ENCODE measurements around the gene IARS2.
"Not testable (repeated sequence)": the region's sequence is repeated elsewhere in the genome, so short reads cannot be mapped to it uniquely, and the experiment has no call there.

IARS2 gene

DNA sequence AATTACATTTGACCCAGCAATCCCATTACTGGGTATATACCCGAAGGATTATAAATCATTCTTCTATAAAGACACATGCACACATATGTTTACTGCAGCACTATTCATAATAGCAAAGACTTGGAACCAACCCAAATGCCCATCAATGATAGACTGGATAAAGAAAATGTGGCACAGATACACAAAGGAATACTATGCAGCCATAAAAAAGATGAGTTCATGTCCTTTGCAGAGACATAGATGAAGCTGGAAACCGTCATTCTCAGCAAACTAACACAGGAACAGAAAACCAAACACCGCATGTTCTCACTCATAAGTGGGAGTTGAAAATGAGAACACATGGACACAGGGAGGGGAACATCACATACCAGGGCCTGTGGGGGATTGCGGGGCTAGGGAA lies 76.0 kb downstream of the IARS2 start:
- H3K9me3 Mint-ChIP-seq; H3K27me3 Mint-ChIP-seq (ENCODE audit: low read depth); H3K27ac Mint-ChIP-seq; H3K4me1 Mint-ChIP-seq (ENCODE audit: low read depth); H3K4me3 Mint-ChIP-seq: not testable (repeated sequence)
- H3K36me3 Mint-ChIP-seq (ENCODE audit: low read depth) = peaks cover 39% of the 10 kb centered on the region

- H3K27me3 Mint-ChIP-seq (ENCODE audit: low read depth) = no peaks in the 10 kb centered on the region
- peaks cover 3% of the 10 kb centered on the region for H3K9me3 Mint-ChIP-seq
- peaks cover 7% of the 10 kb centered on the region for H3K4me1 Mint-ChIP-seq (ENCODE audit: low read depth)
- H3K36me3 Mint-ChIP-seq (ENCODE audit: low read depth) = peaks cover 42% of the 10 kb centered on the region
- H3K27ac Mint-ChIP-seq = no peak overlapping the region
- H3K4me3 Mint-ChIP-seq = no peak overlapping the region
Observed at GRCh38 chr1:220170836-220171526, 77.0 kb downstream of the IARS2 start.

DNA sequence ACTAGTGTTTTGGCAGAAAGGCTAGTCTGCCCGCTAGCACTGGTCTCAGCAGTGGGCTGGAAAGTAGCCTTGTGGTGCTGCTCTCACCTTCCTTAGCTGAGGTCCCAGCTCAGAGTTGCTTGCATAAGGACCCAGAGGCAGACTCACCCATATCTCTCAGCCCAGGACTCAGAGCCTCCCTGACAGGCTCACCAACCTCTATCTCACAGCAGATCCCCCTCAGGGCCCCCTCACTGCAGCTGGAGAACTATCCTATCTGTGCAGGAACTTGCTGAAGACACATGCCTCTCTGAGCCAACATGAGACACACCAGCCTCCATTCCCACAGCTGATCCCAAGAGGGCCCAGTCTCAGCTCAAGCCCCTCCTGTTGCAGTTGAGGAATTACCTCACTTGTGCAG lies 82.6 kb downstream of the IARS2 start:
- H3K27ac Mint-ChIP-seq = no peak overlapping the region
- H3K4me1 Mint-ChIP-seq (ENCODE audit: low read depth) = peaks cover 7% of the 10 kb centered on the region
- no peaks in the 10 kb centered on the region for H3K9me3 Mint-ChIP-seq
- no peak overlapping the region for H3K4me3 Mint-ChIP-seq
- H3K36me3 Mint-ChIP-seq (ENCODE audit: low read depth) = peaks cover 47% of the 10 kb centered on the region
- H3K27me3 Mint-ChIP-seq (ENCODE audit: low read depth) = no peaks in the 10 kb centered on the region

DNA sequence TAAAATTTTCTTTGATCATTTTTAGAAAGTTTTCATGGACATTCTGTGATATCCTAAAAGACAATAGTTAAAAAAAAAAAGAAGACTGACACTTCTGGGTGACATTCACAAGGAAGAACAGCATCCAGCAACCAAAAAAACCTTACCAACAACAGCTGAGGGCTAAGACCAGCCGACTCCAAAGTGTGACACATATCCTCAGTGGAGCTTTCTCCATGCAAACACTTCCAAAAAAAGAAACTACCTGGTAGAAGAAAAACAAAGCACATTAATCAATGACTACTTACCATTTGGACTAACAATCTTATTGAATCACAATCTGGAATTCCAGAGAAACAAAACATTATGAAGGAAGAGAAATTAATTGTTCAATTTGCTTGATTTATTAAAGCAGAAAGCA lies 88.2 kb downstream of the IARS2 start:
- H3K4me3 Mint-ChIP-seq = no peak overlapping the region
- no peak overlapping the region for H3K27ac Mint-ChIP-seq
- H3K4me1 Mint-ChIP-seq (ENCODE audit: low read depth) = no peaks in the 10 kb centered on the region
- peaks cover 28% of the 10 kb centered on the region for H3K36me3 Mint-ChIP-seq (ENCODE audit: low read depth)
- no peaks in the 10 kb centered on the region for H3K27me3 Mint-ChIP-seq (ENCODE audit: low read depth)
- H3K9me3 Mint-ChIP-seq = no peaks in the 10 kb centered on the region

DNA sequence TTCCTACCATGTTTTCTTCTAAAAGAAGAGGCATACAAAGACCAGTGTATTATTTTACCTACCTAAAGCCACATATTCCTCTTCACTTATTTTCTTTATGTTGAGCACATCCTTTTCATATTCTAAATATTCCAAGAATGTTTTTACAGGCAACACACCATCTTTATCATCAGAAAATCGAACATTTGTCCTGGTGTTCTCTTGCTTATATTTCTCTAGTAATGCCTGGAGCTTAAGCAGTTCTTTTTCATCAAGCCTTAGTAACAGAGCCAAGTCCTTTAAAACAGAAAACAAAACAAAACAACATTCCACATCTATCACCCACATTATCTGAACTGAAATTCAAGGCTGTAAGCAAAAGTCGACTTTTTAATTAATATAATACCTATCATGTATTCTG lies 88.7 kb downstream of the IARS2 start:
- Mint-ChIP-seq H3K36me3 (ENCODE audit: low read depth) (peaks cover 25% of the 10 kb centered on the region), H3K4me1 (ENCODE audit: low read depth) (no peaks in the 10 kb centered on the region), H3K4me3 (no peak overlapping the region), H3K27me3 (ENCODE audit: low read depth) (no peaks in the 10 kb centered on the region), H3K27ac (no peak overlapping the region), H3K9me3 (no peaks in the 10 kb centered on the region)

GRCh38 chr1:220184506-220184905 lies 90.6 kb downstream of the IARS2 start:
- Mint-ChIP-seq H3K27ac (no peak overlapping the region), H3K4me3 (no peak overlapping the region), H3K9me3 (no peaks in the 10 kb centered on the region), H3K36me3 (ENCODE audit: low read depth) (peaks cover 29% of the 10 kb centered on the region), H3K27me3 (ENCODE audit: low read depth) (no peaks in the 10 kb centered on the region), H3K4me1 (ENCODE audit: low read depth) (no peaks in the 10 kb centered on the region)

- Mint-ChIP-seq H3K27me3 (ENCODE audit: low read depth) (no peaks in the 10 kb centered on the region), H3K4me3 (no peak overlapping the region), H3K9me3 (no peaks in the 10 kb centered on the region), H3K36me3 (ENCODE audit: low read depth) (peaks cover 22% of the 10 kb centered on the region), H3K4me1 (ENCODE audit: low read depth) (no peaks in the 10 kb centered on the region), H3K27ac (no peak overlapping the region)
Observed at GRCh38 chr1:220186752-220187151, 92.8 kb downstream of the IARS2 start.

DNA sequence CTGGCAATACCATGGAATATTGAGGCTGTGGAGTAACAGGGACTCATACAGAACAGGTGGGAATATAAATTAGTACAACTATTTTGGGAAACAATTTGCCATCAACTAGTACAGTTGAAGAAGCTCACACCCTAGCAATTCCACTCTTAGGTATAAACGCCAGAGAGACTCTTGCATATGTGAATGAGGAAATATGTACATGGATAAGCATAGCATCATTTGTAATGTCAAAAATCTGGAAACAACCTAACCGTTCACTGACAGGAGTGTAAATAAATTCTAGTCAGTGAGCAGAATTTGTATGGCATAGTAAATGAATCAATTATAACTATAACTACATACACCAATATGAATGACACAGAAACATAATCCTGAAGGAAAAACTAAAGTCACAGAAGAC lies 94.6 kb downstream of the IARS2 start:
- Mint-ChIP-seq H3K4me1 (ENCODE audit: low read depth) (no peaks in the 10 kb centered on the region), H3K27ac (no peak overlapping the region), H3K9me3 (no peaks in the 10 kb centered on the region), H3K4me3 (no peak overlapping the region), H3K27me3 (ENCODE audit: low read depth) (no peaks in the 10 kb centered on the region), H3K36me3 (ENCODE audit: low read depth) (peaks cover 27% of the 10 kb centered on the region)

- Mint-ChIP-seq H3K4me1 (ENCODE audit: low read depth) (no peaks in the 10 kb centered on the region), H3K36me3 (ENCODE audit: low read depth) (peaks cover 29% of the 10 kb centered on the region), H3K4me3 (no peak overlapping the region), H3K27ac (no peak overlapping the region), H3K9me3 (no peaks in the 10 kb centered on the region), H3K27me3 (ENCODE audit: low read depth) (no peaks in the 10 kb centered on the region)
Observed at GRCh38 chr1:220189750-220190347, 95.9 kb downstream of the IARS2 start.

- Mint-ChIP-seq H3K9me3 (no peaks in the 10 kb centered on the region), H3K27me3 (ENCODE audit: low read depth) (no peaks in the 10 kb centered on the region), H3K4me3 (no peak overlapping the region), H3K4me1 (ENCODE audit: low read depth) (no peaks in the 10 kb centered on the region), H3K27ac (no peak overlapping the region), H3K36me3 (ENCODE audit: low read depth) (peaks cover 15% of the 10 kb centered on the region)
Observed at GRCh38 chr1:220195701-220196100, 101.8 kb downstream of the IARS2 start.

Measured in T-helper 1 cell treated with Interleukin-12 subunit alpha and Interleukin-12 subunit beta and Interleukin-4 antibody, amounts not matched to agents 30 μg/mL and 1 μg/mL, for 36 hours (primary cell).